HG03060 (cell line): ENCODE data around the gene SETD1B.

Source experiments
- ATAC-seq: cut with Tn5 transposase; IDR thresholded peaks from one replicate; pipeline ENCODE4 v1.9.1; 2021; ENCODE audit warnings: low read depth, moderate number of reproducible peaks; ENCODE audit not compliant: unreplicated experiment

The SETD1B gene

DNA sequence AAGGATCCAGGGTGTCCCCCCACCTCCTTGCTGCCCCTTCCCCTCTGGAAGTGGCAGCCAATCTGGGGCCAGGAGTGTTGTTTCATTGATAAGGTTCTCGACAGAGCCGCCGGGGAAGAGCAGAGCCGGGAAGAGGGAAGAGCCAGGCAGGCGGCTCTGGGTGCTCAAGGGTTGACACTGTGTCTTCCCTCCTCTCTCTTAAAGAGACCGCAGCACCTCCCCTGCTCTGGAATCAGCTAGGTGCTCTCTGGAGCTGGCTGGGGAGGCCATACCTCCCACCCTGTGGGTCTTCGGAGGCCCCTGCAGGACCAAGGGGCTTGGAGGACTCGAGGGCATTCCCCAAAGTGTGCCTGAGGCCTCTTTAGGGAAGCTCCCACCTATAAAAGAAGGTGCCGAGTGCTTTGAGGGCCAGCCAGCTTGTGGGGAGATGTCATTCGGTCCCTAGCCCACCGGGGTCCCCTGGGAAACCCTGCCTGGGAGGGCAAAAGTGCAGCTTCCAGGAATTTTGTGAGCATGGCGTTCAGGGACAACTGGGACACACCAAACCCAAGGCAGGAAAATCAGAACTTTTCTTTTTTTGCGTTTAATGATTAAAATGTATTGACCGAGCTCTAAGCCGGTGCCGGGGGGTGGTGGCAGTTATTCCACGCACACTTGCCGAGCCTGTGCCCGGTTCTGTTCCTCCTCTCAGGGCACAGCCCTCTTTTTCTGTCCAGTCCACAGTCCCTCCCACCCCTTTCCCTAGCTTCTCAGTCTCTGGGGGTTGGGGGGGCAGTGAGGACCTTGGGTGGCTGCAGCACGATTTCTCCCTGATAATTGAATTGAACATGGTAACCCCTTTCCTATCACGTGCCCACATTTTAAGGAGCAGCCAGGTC, 3.0 kb downstream of the SETD1B start:
- no peak for ATAC-seq

DNA sequence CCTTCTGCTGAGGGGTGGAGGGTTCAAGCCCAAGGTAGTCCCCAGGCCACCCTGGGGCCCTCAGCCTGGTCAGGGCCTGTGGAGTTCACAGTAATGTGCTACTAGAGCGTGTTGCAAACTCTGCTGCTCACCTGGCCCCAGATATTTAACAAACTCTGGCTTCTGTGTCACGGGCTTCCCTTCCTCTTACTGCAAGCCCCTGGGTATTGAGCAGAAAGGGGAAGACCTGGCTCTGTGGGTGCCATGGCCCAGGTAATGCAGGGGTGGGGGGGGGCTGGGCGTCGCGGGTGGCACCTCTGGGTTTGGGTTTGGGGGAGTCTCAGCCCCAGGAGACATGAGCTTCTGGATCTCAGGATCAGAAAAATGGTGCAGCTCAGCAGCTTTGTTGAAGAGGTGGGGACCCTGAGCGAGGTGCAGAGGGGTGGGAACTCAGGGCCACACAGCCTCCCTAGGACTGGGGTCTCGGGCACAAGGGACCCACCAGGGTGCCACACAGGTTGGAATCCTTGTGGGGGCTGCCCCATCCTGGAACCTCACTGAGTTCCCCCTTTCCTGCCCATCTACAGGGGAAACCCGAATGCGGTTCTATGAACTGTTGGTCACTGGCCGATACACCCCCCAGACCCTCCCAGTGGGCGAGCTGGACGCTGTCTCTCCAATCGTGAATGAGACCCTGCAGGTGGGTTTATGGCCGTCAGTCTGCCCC, 4.0 kb downstream of the SETD1B start:
- no peak for ATAC-seq

DNA sequence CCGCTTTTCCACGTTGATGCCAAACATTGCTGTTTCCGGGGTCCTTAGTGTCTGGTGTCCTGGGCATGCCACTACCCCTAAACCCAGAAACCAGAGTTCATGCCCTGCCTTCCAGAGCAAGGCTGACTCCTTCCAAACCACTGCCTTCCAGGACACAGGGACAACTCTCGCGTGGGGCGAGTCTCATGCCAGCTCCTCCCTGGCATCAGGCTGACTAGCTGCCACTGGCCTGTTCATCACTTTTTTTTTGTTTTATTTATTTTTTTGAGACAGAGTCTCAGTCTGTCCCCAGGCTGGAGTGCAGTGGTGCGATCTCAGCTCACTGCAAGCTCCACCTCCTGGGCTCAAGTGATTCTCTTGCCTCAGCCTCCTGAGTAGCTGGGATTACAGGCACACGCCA, 4.8 kb downstream of the SETD1B start:
- no peak for ATAC-seq

DNA sequence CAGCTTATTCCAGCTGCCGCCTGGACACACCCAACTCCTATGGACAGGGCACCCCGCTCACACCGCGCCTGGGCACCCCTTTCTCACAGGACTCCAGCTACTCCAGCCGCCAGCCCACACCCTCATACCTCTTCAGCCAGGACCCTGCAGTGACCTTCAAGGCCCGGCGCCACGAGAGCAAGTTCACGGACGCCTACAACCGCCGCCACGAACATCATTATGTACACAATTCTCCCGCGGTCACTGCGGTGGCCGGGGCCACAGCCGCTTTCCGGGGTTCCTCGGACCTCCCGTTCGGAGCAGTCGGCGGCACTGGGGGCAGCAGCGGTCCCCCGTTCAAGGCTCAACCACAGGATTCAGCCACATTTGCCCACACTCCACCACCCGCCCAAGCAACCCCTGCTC, 5.9 kb downstream of the SETD1B start:
- no peak for ATAC-seq

DNA sequence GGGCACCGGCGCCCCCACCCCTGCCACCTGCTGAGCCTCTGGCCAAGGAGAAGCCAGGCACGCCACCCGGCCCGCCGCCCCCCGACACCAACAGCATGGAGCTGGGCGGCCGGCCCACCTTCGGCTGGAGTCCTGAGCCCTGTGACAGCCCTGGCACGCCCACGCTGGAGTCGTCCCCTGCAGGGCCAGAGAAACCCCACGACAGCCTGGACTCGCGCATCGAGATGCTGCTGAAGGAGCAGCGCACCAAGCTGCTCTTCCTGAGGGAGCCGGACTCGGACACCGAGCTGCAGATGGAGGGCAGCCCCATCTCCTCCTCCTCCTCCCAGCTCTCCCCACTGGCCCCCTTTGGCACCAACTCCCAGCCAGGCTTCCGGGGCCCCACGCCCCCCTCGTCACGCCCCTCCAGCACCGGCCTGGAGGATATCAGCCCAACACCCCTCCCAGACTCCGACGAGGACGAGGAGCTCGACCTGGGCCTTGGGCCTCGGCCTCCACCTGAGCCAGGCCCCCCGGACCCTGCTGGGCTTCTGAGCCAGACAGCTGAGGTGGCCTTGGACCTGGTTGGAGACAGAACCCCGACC, 6.5 kb downstream of the SETD1B start:
- no peak for ATAC-seq

DNA sequence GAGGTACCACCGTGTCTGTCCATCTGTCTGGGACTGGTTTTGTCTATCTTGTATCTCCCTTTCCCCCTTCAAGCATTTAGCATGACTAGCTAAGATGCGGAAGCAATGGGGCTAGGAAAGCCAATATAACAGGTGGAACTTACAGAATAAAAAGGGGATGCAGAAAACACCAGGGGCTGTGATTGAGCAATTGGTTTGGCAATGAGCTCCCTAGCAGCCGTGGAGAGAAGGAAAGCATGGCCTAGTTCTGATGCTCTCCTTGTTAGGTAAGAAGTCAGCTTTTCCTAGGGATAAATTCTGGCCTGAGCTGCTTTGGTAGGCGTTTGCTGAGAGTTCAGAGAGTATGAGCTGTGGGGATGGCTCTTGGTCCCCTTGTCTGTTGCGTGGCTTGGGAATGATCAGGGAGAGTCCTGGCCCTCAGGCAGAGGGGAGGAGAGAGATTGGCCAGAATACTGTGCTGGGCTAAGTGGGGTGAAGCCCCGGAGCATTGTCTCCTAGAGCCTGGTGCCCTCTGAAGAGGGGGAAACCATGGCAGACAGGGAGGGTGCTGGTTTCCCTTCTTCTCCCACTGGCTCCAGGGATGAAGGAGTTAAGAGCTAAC, 7.1 kb downstream of the SETD1B start:
- no peak for ATAC-seq

DNA sequence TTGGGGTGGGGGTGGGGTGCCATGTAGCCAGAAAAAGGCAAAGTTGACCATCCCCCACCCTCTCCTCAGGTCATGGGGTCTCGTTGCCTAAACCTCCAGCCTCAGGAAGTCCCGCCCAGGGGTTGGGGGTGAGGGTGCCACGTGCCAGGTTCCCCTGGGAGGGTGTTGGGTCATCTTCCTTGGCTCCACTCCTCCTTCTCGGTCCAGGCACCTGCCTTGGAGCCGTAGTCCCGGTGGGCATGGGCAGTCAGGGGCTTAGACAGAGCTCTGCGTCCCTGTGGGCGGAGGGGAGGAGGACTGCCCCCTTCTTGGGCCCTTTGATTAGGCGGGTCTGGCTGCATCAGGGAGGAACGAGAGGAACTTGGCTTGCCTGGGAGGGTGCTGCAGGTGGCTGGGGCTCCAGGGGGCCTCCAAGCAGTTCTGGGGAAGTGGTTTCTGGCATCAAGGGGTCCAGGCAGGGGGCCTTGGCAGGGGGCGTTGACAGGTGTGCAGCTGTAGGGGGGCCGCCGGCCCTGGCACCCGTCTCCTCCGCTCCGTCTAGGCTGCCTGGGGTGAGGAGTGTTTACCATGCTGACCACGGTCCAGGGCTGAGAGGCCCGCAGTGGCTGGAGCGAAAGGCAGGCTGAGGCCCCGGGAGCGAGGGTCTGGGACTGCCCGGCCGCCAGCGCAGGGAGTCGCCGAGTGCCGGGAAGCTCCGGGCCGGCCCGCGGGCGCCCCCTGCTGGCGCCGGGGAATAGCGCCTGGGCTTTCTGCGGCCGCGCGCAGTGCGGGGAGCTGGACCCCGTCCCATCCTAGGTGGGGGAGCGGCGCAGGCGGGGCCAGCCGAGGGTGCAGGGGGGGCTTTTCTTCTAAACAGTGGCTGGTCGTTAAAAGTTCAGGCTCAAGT, 7.9 kb downstream of the SETD1B start:
- ATAC-seq = no peak

DNA sequence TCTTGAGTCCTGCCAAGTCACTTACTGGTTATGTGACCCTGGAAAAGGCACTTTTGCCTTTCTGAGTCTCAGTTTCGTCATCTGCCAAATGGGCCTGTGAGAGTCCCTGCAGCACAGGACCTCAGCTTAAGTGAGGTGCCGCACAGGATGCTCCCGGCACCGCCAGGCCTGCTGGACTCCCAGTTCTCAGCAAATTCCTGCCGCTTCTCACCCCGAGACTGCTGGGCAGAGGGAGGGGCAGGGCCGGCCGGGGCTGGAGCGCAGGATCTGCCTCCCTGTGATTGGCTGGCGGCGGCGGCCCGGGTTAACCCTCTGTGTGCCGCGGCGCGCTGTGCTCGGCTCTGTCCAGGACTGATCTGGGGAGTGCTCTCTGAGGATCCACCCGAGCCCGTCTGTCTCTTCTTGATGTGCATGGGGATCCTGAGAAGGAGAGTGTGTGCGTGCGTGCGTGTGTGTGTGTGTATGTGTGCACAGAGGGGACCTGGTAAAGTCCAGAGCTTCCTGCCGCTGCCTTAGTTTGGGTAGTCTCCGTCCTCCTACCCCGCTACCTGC, 8.6 kb downstream of the SETD1B start:
- no peak for ATAC-seq

DNA sequence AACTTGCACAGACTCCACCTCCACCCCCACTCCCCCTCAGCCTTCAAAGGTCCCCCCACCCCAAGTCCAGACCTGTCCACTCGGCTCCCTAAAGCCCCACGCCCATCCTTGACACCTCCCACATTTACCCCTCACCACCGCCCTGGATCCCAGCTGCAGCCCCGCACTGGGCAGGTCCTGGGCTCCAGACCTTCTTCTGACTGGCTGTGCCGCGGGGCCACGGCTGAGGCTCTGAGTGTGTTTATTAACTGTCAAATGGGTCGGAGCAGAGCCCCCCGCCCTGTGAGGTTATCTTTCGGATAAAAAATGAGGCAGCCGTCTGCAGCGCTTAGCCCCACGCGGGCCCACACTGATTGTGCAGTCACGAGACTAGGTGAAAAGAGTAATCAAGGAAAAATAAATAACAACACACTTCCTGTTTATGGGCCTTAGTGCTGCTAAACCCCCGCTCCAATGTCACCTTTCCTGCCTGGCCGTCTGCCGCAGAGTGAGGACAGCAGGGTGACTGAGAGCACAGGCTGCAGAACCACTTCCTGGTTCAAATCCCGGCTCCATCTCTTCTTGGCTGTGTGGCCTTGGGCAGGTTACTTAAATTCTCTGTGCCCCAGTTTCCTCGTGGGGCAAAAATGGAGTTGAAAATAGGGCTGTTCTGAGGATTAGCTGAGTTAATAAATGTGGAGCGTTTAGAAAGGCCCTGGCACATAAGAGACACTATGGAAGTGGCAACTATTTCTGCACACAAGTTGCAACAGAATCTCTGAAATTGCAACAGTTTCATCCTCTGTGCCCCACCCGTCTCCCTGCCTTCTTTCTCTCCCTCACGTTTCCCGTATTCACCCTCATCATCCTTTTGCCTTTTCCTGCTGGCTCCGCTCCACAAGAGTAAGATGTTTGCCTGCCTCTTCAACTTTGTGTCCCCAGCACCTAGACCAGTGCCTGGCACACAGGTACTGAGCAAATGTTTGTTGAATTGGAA, 9.4 kb downstream of the SETD1B start:
- no peak for ATAC-seq

DNA sequence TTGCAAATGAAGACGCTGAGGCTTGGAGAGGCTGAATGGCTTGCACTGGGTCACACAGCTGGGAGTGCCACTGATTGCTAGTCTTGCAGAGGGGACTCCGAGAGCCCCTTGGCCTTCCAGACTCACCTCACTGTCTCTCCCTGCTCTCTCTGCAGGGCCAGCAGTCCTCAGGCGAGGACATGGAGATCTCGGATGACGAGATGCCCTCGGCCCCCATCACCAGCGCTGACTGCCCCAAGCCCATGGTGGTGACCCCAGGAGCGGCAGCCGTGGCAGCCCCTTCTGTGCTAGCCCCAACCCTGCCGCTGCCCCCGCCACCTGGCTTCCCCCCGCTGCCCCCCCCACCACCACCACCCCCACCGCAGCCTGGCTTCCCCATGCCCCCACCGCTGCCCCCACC, 10.1 kb downstream of the SETD1B start:
- ATAC-seq = no peak

DNA sequence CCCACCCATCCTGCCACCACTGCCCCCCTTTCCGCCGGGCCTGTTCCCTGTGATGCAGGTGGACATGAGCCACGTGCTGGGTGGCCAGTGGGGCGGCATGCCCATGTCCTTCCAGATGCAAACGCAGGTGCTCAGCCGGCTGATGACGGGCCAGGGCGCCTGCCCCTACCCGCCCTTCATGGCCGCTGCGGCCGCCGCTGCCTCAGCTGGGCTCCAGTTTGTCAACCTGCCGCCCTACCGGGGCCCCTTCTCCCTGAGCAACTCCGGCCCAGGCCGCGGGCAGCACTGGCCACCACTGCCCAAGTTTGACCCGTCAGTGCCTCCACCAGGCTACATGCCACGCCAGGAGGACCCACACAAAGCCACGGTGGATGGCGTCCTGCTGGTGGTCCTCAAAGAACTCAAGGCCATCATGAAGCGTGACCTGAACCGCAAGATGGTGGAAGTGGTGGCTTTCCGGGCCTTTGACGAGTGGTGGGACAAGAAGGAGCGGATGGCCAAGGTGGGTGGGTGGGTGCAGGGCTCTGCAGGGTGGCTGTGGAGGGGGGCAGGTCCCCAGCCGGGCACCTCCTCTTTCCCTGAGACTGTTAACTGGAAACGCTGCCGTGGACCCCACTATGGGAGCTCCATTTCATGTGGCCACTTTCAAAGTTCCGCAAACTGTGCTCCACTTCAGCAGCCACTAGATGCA, 10.8 kb downstream of the SETD1B start:
- ATAC-seq = no peak

DNA sequence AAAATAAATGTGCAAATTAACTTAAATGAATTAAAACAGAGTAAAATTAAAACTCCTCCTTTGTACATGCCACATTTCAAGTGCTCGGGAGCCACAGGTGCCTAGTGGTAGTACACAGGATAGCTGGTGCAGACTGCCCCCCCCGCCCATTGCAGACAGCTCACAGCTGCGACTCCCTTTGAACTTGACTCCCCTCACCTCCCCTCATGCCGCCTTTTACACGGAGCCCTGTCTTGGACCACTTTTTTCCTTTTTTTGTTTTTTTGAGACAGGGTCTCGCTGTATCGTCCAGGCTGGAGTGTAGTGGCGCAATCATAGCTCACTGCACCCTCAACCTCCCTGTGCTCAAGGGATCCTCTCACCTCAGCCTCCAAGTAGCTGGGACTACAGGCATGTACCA, 11.5 kb downstream of the SETD1B start:
- no peak for ATAC-seq

DNA sequence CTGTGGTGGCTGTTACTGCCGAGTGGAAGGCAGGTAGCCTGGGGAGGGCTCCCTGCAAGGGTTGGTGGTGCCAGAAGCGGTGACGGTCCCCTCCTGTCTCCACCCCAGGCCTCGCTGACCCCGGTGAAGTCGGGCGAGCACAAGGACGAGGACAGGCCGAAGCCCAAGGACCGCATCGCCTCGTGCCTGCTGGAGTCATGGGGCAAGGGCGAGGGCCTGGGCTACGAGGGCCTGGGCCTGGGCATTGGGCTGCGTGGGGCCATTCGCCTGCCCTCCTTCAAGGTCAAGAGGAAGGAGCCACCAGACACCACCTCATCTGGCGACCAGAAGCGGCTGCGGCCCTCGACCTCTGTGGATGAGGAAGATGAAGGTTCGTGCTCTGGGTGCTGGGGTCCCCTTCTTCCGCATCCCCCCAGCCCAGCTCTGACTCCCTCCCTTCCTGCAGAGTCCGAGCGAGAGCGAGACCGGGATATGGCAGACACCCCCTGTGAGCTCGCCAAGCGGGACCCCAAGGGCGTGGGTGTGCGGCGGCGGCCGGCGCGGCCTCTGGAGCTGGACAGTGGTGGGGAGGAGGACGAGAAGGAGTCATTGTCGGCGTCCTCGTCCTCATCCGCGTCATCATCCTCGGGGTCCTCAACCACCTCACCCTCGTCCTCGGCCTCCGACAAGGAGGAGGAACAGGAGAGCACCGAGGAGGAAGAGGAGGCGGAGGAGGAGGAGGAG, 13.3 kb downstream of the SETD1B start:
- ATAC-seq = no peak

DNA sequence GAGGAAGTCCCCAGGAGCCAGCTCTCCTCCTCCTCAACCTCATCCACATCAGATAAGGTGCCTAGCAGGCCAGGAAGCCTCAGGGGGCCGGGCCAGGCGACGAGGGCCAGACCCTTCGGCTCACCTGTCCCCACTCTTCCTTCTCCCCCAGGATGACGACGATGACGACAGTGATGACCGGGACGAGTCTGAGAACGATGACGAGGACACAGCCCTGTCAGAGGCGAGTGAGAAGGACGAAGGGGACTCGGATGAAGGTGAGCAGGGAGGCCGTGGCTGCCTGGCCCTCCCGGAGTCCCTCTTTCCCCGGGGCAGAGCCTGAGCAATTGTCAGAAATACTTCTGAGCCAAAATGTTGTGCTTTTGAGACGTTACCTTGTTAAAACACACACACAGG, 13.8 kb downstream of the SETD1B start:
- no peak for ATAC-seq

DNA sequence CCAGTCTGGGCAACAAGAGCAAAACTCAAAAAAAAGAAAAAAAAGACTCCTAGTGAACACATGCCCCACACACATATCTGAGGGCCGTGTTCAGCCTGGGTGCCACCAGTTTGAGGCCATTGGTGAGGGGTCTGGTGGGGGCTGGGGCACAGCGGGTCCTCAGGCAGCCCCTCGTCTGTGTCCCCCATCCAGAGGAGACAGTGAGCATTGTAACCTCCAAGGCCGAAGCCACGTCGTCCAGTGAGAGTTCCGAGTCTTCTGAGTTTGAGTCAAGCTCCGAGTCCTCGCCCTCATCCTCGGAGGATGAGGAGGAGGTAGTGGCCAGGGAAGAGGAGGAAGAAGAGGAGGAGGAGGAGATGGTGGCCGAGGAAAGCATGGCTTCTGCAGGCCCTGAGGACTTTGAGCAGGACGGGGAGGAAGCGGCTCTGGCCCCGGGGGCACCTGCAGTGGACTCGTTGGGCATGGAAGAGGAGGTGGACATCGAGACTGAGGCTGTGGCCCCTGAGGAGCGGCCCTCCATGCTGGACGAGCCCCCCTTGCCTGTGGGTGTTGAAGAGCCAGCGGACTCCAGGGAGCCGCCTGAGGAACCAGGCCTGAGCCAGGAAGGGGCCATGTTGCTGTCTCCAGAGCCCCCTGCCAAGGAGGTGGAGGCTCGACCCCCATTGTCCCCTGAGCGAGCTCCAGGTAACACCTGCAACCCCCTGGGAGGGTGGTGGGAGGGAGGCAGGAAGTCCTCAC, 15.6 kb downstream of the SETD1B start:
- no peak for ATAC-seq

DNA sequence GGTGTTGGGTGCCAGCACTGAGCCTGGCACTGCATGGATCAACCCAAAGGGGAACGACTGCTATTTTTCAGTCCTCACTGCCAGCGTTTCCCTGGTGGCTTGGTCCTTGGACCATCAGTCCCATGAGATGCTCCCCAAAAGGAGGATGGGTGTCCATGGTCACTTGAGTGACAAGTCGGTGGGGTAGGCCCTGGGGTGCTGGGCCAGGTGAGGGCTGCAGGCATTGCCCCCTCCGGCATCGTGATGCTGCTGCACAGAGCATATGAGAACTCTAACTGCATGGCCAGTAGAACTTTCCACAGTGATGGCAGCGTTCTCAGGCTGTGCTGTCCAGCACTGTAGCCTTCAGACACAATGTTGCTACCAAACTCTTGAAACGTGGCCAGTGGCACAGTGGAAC, 16.2 kb downstream of the SETD1B start:
- no peak for ATAC-seq
